DND-41 (cell line): ENCODE results near the gene RANBP9.

Experiments used
- ATAC-seq: fragments of 200-7000 bp; cut with Tn5 transposase; 3 replicates; pipeline ENCODE4 v1.9.1; 2021; ENCODE audit warnings: low read depth; ENCODE audit not compliant: insufficient read depth
- DNase-seq: peaks from one replicate; pipeline ENCODE4 v3.0.0-alpha.2; 2020
- H2AFZ ChIP-seq: 2 replicates; pipeline ENCODE4 v1.6.0; 2012; ENCODE audit warnings: low read depth, low read length
- H3K27ac ChIP-seq: 2 replicates; pipeline ENCODE4 v1.5.1; 2012; ENCODE audit warnings: low read length, inconsistent platforms
- H3K27me3 ChIP-seq: fragments of 200-600 bp; sonication (generic); 2 replicates; pipeline ENCODE4 v1.6.0; 2012; ENCODE audit warnings: low read length, mild to moderate bottlenecking, inconsistent platforms; ENCODE audit not compliant: insufficient read depth, poor library complexity
- H3K36me3 ChIP-seq: 2 replicates; pipeline ENCODE4 v1.5.1; 2012; ENCODE audit warnings: low read length, inconsistent platforms; ENCODE audit not compliant: insufficient read depth
- H3K4me1 ChIP-seq: 2 replicates; pipeline ENCODE4 v1.5.1; 2012; ENCODE audit warnings: mild to moderate bottlenecking, low read length; ENCODE audit not compliant: insufficient read depth
- H3K4me2 ChIP-seq: 2 replicates; pipeline ENCODE4 v1.6.0; 2012; ENCODE audit warnings: mild to moderate bottlenecking, moderate library complexity, low read length, inconsistent platforms; ENCODE audit not compliant: insufficient read depth
- H3K4me3 ChIP-seq, 2 experiments: fragments of 200-600 bp in 1 of 2; shearing (Covaris generic) in 1 of 2; 2 replicates each; pipeline ENCODE4 v1.5.1; 2012 to 2016; ENCODE audit warnings: inconsistent platforms in 2 of 2, low read length in 2 of 2, mild to moderate bottlenecking in 2 of 2, low read depth in 1 of 2, moderate library complexity in 1 of 2
- H3K79me2 ChIP-seq: 2 replicates; pipeline ENCODE4 v1.6.0; 2012; ENCODE audit warnings: low read length, inconsistent platforms; ENCODE audit not compliant: insufficient read depth
- H3K9ac ChIP-seq: 2 replicates; pipeline ENCODE4 v1.6.0; 2012; ENCODE audit warnings: low read depth, mild to moderate bottlenecking, inconsistent platforms, low read length, moderate library complexity
- H3K9me3 ChIP-seq: 2 replicates; pipeline ENCODE4 v1.5.1; 2012; ENCODE audit warnings: low read length, moderate library complexity, mild to moderate bottlenecking, inconsistent platforms; ENCODE audit not compliant: insufficient read depth, severe bottlenecking
- H4K20me1 ChIP-seq: 2 replicates; pipeline ENCODE4 v1.6.0; 2012; ENCODE audit warnings: low read length; ENCODE audit not compliant: insufficient read depth
- CTCF ChIP-seq: IDR thresholded peaks from 2 replicates; pipeline ENCODE4 v1.5.1; 2012; ENCODE audit warnings: borderline replicate concordance, low read length, moderate library complexity, mild to moderate bottlenecking; ENCODE audit not compliant: poor library complexity, severe bottlenecking; ENCODE audit errors: extremely low read depth
- EZH2 ChIP-seq: IDR thresholded peaks from 3 replicates; pipeline ENCODE4 v1.6.1; 2012; ENCODE audit warnings: borderline replicate concordance, low read depth, mild to moderate bottlenecking, moderate library complexity, low read length, inconsistent platforms; ENCODE audit not compliant: severe bottlenecking

RANBP9 gene

GRCh38 chr6:13668291-13668928 is 43.2 kb downstream of the RANBP9 start:
- H3K79me2 ChIP-seq: peaks cover 99% of the 10 kb centered on the region
- H3K27me3 ChIP-seq: no peaks in the 10 kb centered on the region
- H3K4me1 ChIP-seq: no peaks in the 10 kb centered on the region
- DNase-seq (no peak), ATAC-seq (peak; percentile 29; the same call in 1 of the 3 replicates)
- H4K20me1 ChIP-seq: peaks cover 30% of the 10 kb centered on the region
- H3K9me3 ChIP-seq: peaks cover 3% of the 10 kb centered on the region
- peaks cover 9% of the 10 kb centered on the region for H3K36me3 ChIP-seq
- TF ChIP-seq CTCF (no peak), EZH2 (no peak)
- H3K27ac ChIP-seq: no peak overlapping the region
- H3K9ac ChIP-seq: no peak overlapping the region
- H2AFZ ChIP-seq: no peak overlapping the region
- H3K4me3 ChIP-seq: no peak overlapping the region
- no peak overlapping the region for H3K4me2 ChIP-seq

- Histone ChIP-seq H3K9me3 (peaks cover 3% of the 10 kb centered on the region), H3K9ac (no peak overlapping the region), H3K27me3 (no peaks in the 10 kb centered on the region), H3K4me2 (no peak overlapping the region), H3K36me3 (peaks cover 7% of the 10 kb centered on the region), H2AFZ (no peak overlapping the region), H3K27ac (no peak overlapping the region), H3K4me3 (no peak overlapping the region), H3K79me2 (peaks cover 99% of the 10 kb centered on the region), H4K20me1 (peaks cover 33% of the 10 kb centered on the region), H3K4me1 (no peaks in the 10 kb centered on the region)
- ATAC-seq (no peak), DNase-seq (no peak)
- TF ChIP-seq CTCF: no peak
- no peak for TF ChIP-seq EZH2
These were observed 44.0 kb downstream of the RANBP9 start for GRCh38 chr6:13667655-13668054.

GRCh38 chr6:13666194-13667105 is 45.2 kb downstream of the RANBP9 start:
- Histone ChIP-seq H3K9me3 (peaks cover 2% of the 10 kb centered on the region), H3K27ac (no peak overlapping the region), H3K9ac (no peak overlapping the region), H3K4me1 (no peaks in the 10 kb centered on the region), H3K36me3 (peaks cover 7% of the 10 kb centered on the region), H3K27me3 (no peaks in the 10 kb centered on the region), H3K79me2 (peaks cover 99% of the 10 kb centered on the region), H2AFZ (no peak overlapping the region), H3K4me2 (no peak overlapping the region), H4K20me1 (peaks cover 41% of the 10 kb centered on the region), H3K4me3 (no peak overlapping the region)
- ATAC-seq: no peak
- no peak for DNase-seq
- TF ChIP-seq CTCF (no peak), EZH2 (no peak)
